LNCAP (cell line): ENCODE measurements around the gene ECEL1.

Source experiments
- CTCF ChIP-seq: fragments of 450-650 bp; IDR thresholded peaks from 2 replicates; pipeline ENCODE4 v1.5.1; 2017; ENCODE audit warnings: mild to moderate bottlenecking

Gene ECEL1

GRCh38 chr2:232487385-232488096 is at the start of gene ECEL1:
Gene ECEL1 (minus strand): TSS chr2:232487834. CDS start chr2:232486653, 1,181 bp downstream.
- no peak for TF ChIP-seq CTCF

- TF ChIP-seq CTCF = peak; percentile 19; the same call in 1 of the 2 replicates
These were observed 49.4 kb upstream of the ECEL1 start for GRCh38 chr2:232537079-232537478.

- TF ChIP-seq CTCF = no peak
These were observed 48.3 kb upstream of the ECEL1 start for GRCh38 chr2:232535761-232536530.

- TF ChIP-seq CTCF = no peak
These were observed 47.5 kb upstream of the ECEL1 start for GRCh38 chr2:232534940-232535651.

GRCh38 chr2:232533944-232534710 is 46.5 kb upstream of the ECEL1 start:
- TF ChIP-seq CTCF = no peak

- no peak for TF ChIP-seq CTCF
These were observed 44.8 kb upstream of the ECEL1 start for GRCh38 chr2:232532419-232532818.
